Heart left ventricle (tissue), 16 donors: ENCODE measurements around the gene VAV1. TPM values are rescaled to one million over a fixed set of nuclear protein-coding genes. Genes with fewer than 3 reads are reported as not detected.

Source experiments
- ATAC-seq, 4 donors: fragments of 200-7000 bp; cut with Tn5 transposase; one replicate each; pipeline ENCODE4 v1.9.1; 2020 to 2022; ENCODE audit warnings: moderate library complexity in 4 of 4, mild to moderate bottlenecking in 3 of 4, moderate number of reproducible peaks in 1 of 4
- DNase-seq, 5 donors: peaks; one replicate each; pipeline ENCODE4 v3.0.0-alpha.2; 2020
- H3K27ac ChIP-seq, 12 donors: fragments of 200-600 bp; sonication (generic) in 4 of 12; one replicate each; pipeline versions ENCODE4 v1.5.0 to v1.8.0; 2016 to 2022; ENCODE audit warnings: mild to moderate bottlenecking in 2 of 12
- H3K27me3 ChIP-seq, 9 donors: fragments of 200-600 bp; sonication (generic) in 2 of 9; one replicate each; pipeline versions ENCODE4 v1.5.1 to v1.8.0; 2016 to 2022; ENCODE audit warnings: mild to moderate bottlenecking in 3 of 9
- H3K36me3 ChIP-seq, 9 donors: fragments of 200-600 bp; sonication (generic) in 2 of 9; one replicate each; pipeline versions ENCODE4 v1.5.0 to v1.8.0; 2018 to 2022; ENCODE audit warnings: mild to moderate bottlenecking in 2 of 9
- H3K4me1 ChIP-seq, 12 donors: fragments of 200-600 bp; sonication (generic) in 4 of 12; one replicate each; pipeline versions ENCODE4 v1.5.0 to v1.8.0; 2016 to 2022; ENCODE audit warnings: mild to moderate bottlenecking in 3 of 12
- H3K4me3 ChIP-seq, 12 donors: fragments of 200-600 bp; sonication (generic) in 4 of 12; one replicate each; pipeline versions ENCODE4 v1.5.0 to v1.8.0; 2017 to 2022; ENCODE audit warnings: mild to moderate bottlenecking in 9 of 12, moderate library complexity in 4 of 12
- H3K9me3 ChIP-seq, 12 donors: fragments of 200-600 bp; sonication (generic) in 4 of 12; one replicate each; pipeline versions ENCODE4 v1.5.0 to v1.8.0; 2016 to 2022; ENCODE audit warnings: mild to moderate bottlenecking in 1 of 12
- CTCF ChIP-seq, 12 donors: fragments of 200-600 bp; sonication (generic) in 4 of 12; IDR thresholded peaks; one replicate each; pipeline versions ENCODE4 v1.5.0 to v1.8.0; 2018 to 2022; ENCODE audit warnings: antibody characterized with exemption in 12 of 12, mild to moderate bottlenecking in 5 of 12
- POLR2A ChIP-seq, 2 donors: fragments of 450-650 bp; IDR thresholded peaks; one replicate each; pipeline ENCODE4 v1.6.1; 2017; ENCODE audit warnings: antibody characterized with exemption in 2 of 2, mild to moderate bottlenecking in 2 of 2, moderate library complexity in 2 of 2
- WGBS, 4 donors: extraction: QIAGEN DNeasy Blood & Tissue Kit in 2 of 4; methylation state at CpG; one replicate each; pipeline versions ENCODE4 v1.1.5 to v1.1.7; 2013 to 2018; 5-methylcytosine and 5-hydroxymethylcytosine counted together
- intact Hi-C, 10 donors: fragments of 100-400 bp; cut with DNase I; formaldehyde crosslinking; loops; one replicate each; pipeline versions ENCODE4 v1.11.1 to v1.14.2; 2022
- polyA plus RNA-seq, 2 donors: library from polyadenylated mRNA; stranded (reverse); fragments of 200-250 nt; gene quantifications; one replicate each; pipeline ENCODE4 v1.2.3, GENCODE V29; 2013
- total RNA-seq, 9 donors: library from RNA; depleted of rRNA in 2 of 9; stranded (reverse); fragments of >200 nt in 2 of 9; fragmentation: NEBNext Ultra II Directional in 3 of 9; extraction: Animal tissue kit (Norgen Biotek cat#: 25700) in 3 of 9; gene quantifications; one replicate each; pipeline versions ENCODE4 v1.1.0 to v1.2.4, GENCODE V29; 2016 to 2023
- donor health status: ischemic (EF 13 %, LVEDD 7.1; RV severe dilation, severe dysfunction).
- donor health status: healthy with polysubstance abuse.
- donor health status: DM: no; HTN: yes; CAD: no.
- donor health status: DM: no; HTN: no; CAD: no.
- donor health status: ischemic (EF 25% LVEDD 6.9; RV normal size, moderate dysfunction).
- donor health status: ischemic (EF 25% LVEDD 5.7; RV mildly dilated, moderate dysfunction).
- donor health status: healthy.
- donor health status: DM: yes; HTN: yes; CAD: no.
- donor health status: ischemic (EF 35%, LVEDD 5.7; RV mildly dilated, moderate dysfunction).
- donor health status: nonischemic (EF 11% LVEDD 7.7; RV severe dilation, severe dysfunction).
- donor health status: DM: yes; HTN: yes; CAD: no.
- donor health status: PGD.
- donor health status: ischemic (EF 29% LVEDD 5.4; RV normal size, mild dysfunction).
- donor health status: nonischemic (EF 23%, LVEDD 6.1; RV moderate dilation, normal function).

VAV1 gene
- total and polyA plus RNA-seq, 11 donors = 0.69 to 25.6 (median 1.2) TPM

GRCh38 chr19:6793411-6793810 lies 20.9 kb downstream of the VAV1 start:
- intact Hi-C loops = no loop called here
- peaks cover 0 to 13% (median 8%) of the 10 kb centered on the region in 12 donors for H3K9me3 ChIP-seq
- H3K27ac ChIP-seq = no peak overlapping the region
- H3K27me3 ChIP-seq = peaks cover 0 to 30% (median 0%) of the 10 kb centered on the region in 9 donors
- ATAC-seq (no peak), DNase-seq (no peak)
- no peak overlapping the region for H3K4me3 ChIP-seq
- 73 to 82% (median 75%) methylated on average over 4 of the region's 4 CpGs for WGBS, 4 donors
- TF ChIP-seq POLR2A (IDR thresholded peaks at IDR 0.05) (no peak), CTCF (IDR thresholded peaks at IDR 0.05) (no peak)
- peaks cover 0 to 5% (median 0%) of the 10 kb centered on the region in 12 donors for H3K4me1 ChIP-seq
- H3K36me3 ChIP-seq = no peaks in the 10 kb centered on the region

GRCh38 chr19:6793973-6794372 lies 21.5 kb downstream of the VAV1 start:
- TF ChIP-seq CTCF (IDR thresholded peaks at IDR 0.05) (no peak), POLR2A (IDR thresholded peaks at IDR 0.05) (no peak)
- intact Hi-C loops = no loop called here
- peaks cover 0 to 11% (median 0%) of the 10 kb centered on the region in 12 donors for H3K4me1 ChIP-seq
- no peaks in the 10 kb centered on the region for H3K36me3 ChIP-seq
- no peak overlapping the region for H3K4me3 ChIP-seq
- WGBS, 4 donors = 89 to 92% (median 92%) methylated on average over 5 of the region's 5 CpGs
- H3K9me3 ChIP-seq = peaks cover 0 to 13% (median 8%) of the 10 kb centered on the region in 12 donors
- H3K27me3 ChIP-seq = peaks cover 0 to 31% (median 0%) of the 10 kb centered on the region in 9 donors
- no peak overlapping the region for H3K27ac ChIP-seq
- no peak for DNase-seq
- no peak for ATAC-seq

- WGBS, 4 donors = 64 to 81% (median 77%) methylated on average over 13 of the region's 13 CpGs
- H3K27ac ChIP-seq = no peak overlapping the region
- no peak overlapping the region for H3K4me3 ChIP-seq
- H3K9me3 ChIP-seq = peaks cover 0 to 13% (median 8%) of the 10 kb centered on the region in 12 donors
- H3K4me1 ChIP-seq = peaks cover 0 to 18% (median 0%) of the 10 kb centered on the region in 12 donors
- ATAC-seq = no peak
- intact Hi-C loops = no loop called here
- no peak for DNase-seq
- TF ChIP-seq POLR2A (IDR thresholded peaks at IDR 0.05) (no peak), CTCF (IDR thresholded peaks at IDR 0.05) (no peak)
- peaks cover 0 to 31% (median 0%) of the 10 kb centered on the region in 9 donors for H3K27me3 ChIP-seq
- H3K36me3 ChIP-seq = no peaks in the 10 kb centered on the region
Measured at GRCh38 chr19:6794686-6795431, 22.4 kb downstream of the VAV1 start.

- H3K27ac ChIP-seq = no peak overlapping the region
- intact Hi-C loops = no loop called here
- no peak for TF ChIP-seq CTCF (IDR thresholded peaks at IDR 0.05)
- no peak for TF ChIP-seq POLR2A (IDR thresholded peaks at IDR 0.05)
- no peaks in the 10 kb centered on the region for H3K36me3 ChIP-seq
- H3K27me3 ChIP-seq = peaks cover 0 to 32% (median 0%) of the 10 kb centered on the region in 9 donors
- ATAC-seq = no peak
- 86 to 92% (median 89%) methylated on average over 4 of the region's 4 CpGs for WGBS, 4 donors
- no peak overlapping the region for H3K4me3 ChIP-seq
- DNase-seq = no peak
- H3K9me3 ChIP-seq = peaks cover 0 to 13% (median 8%) of the 10 kb centered on the region in 12 donors
- H3K4me1 ChIP-seq = peaks cover 0 to 32% (median 0%) of the 10 kb centered on the region in 12 donors
Measured at GRCh38 chr19:6796278-6796677, 23.8 kb downstream of the VAV1 start.
